ENCODE results near the gene C7orf57.

The C7orf57 gene

DNA sequence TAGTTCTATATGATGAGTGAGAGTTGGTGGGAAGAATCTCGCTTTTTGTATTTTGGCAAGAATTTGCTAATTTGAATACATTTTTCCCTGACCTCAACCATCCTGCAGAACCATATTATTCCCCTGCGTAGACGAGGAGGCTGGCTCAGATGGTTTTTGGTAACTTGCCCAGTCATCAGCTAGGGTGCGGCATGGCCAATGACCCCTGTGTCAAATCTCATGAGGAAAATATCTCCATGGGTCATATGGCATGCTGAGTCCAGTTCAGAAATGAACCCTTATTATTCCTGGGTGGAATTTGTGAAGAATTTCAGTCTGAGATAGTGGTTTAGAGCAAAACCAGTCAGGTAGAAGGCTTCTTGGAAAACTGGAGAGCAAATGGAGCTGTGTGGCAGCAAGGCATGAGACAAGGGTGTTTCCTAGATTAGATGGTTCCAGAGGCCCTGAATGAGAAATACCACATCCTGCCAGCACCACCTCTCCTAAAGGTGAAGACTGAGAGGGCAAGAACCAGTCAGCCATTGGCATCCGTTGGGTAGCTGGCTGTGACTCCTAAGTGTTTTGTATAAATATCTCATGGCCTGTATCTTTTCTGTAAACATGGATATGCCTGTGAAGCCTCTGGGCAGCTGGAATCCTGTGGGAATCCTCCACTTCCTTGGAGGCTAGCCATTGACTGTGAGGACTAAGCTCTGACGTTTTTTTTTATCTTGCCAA is 47.9 kb downstream of the C7orf57 start:
- DNase-seq (ENCODE audit: insufficient read length, low spot score) (no peak), FAIRE-seq (no peak)

DNA sequence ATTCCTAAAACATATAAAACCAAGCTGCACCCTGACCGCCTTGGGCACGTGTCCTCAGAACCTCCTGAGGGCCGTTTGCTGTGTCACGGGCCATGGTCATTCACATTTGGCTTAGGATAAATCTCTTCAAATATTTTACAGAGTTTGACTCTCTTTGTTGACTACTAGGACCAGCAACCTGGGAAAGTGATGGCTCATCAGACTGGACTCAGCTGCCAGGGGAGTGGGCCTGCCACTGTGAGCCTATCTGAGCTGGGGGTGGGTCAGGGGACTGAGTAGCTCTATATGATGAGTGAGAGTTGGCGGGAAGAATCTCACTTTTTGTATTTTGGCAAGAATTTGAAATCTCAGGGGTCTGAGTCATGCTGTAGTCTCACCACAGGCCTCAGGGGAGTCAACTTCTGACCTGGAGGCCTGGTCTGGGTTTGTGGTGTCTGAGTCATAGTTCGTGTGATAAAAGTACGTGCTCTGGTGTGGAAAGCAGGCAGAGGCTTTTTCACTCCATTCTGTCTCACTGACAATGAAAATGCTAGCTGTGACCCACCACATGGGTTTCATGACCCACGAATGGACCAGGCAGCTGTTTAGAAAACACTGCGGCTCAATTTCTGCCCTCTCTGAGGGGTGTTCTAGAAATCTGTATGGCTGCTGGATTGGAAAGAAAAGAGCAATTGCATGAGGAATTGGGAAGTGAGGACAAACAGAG is 49.5 kb downstream of the C7orf57 start:
- FAIRE-seq (peak; percentile 93), DNase-seq (ENCODE audit: insufficient read length, low spot score) (peak; percentile 65)

DNA sequence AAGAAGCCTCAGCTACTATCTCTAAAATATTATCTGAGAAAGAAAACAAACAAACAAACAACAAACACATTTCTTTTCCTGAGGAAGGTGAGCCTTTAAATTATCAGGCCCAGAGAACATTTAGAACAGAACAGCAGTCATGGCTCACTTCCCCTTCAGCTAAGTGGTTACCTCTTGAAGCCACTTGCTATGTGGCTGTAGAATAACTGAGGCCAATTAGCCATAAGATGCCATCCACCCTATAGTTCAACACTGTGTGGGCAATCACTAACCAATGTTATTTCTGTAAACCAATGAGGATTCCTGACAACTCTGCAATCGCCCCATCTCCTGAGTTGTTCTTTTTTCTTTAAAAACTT is 50.1 kb downstream of the C7orf57 start:
- FAIRE-seq, result no peak
- DNase-seq (ENCODE audit: insufficient read length, low spot score), result no peak

DNA sequence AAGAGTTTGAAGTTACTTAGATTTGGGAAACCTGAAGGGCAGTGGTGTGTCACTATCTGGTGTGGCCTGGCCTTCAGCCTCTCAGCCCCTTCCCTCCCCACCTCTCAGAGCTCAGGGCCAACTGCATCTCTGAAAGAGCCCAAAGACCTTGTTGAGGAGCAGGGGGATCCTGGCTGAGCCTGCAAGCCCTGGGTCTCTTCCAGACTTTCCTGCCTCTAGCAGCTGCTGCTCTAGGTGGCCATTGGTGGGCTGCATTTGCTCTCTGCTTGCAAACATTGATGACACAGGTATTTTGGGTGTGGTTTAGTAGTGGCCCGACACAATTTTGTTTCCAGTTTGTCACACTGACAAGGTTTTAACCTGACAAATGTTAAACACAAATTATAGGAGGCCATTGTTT is 50.6 kb downstream of the C7orf57 start:
- no peak for DNase-seq (ENCODE audit: insufficient read length, low spot score)
- FAIRE-seq, result peak; percentile 8

DNA sequence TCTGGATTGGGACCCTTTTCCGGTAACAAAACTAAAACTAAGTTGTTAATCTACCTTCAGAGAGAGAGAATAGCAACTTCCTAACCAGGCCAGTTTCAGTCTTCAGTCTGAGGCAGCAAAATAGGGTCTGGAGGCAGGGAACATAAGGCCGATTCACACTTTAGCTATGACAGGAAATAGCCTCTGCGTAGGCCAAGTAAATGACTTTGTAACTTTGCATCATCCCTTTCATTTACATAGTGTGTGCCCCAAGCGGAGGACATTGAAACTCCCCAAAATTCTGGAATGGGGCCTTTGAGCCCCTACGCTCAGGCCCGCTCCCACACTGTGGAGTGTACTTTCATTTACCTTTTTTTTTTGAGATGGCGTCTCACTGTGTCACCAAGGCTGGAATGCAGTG is 52.0 kb downstream of the C7orf57 start:
- DNase-seq (ENCODE audit: insufficient read length, low spot score) (no peak), FAIRE-seq (peak; percentile 93)

DNA sequence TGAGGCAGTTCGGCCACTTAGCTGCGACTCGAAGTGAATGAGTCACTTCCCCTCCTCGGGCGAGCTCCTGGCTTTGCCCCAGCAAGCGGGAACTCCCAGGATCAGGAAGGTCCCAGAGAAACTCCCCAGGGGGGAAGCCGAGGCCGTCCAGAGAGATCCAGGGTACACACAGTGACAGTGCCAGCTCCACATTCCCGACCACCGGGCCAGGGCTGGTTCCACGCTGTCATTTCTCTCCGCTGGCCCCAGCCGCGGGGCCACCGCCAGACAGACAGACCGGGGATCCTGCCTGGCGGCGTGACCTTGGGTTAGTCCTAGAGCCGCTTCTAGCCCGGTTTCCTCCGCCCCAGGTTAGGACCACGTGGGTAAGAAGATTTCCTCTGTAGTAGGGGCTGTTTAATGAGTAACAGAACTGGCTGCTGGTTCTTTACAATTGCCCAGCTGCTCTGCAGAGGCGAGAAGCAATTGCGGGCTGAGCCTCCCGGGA is 53.3 kb downstream of the C7orf57 start:
- FAIRE-seq, result peak; percentile 94

DNA sequence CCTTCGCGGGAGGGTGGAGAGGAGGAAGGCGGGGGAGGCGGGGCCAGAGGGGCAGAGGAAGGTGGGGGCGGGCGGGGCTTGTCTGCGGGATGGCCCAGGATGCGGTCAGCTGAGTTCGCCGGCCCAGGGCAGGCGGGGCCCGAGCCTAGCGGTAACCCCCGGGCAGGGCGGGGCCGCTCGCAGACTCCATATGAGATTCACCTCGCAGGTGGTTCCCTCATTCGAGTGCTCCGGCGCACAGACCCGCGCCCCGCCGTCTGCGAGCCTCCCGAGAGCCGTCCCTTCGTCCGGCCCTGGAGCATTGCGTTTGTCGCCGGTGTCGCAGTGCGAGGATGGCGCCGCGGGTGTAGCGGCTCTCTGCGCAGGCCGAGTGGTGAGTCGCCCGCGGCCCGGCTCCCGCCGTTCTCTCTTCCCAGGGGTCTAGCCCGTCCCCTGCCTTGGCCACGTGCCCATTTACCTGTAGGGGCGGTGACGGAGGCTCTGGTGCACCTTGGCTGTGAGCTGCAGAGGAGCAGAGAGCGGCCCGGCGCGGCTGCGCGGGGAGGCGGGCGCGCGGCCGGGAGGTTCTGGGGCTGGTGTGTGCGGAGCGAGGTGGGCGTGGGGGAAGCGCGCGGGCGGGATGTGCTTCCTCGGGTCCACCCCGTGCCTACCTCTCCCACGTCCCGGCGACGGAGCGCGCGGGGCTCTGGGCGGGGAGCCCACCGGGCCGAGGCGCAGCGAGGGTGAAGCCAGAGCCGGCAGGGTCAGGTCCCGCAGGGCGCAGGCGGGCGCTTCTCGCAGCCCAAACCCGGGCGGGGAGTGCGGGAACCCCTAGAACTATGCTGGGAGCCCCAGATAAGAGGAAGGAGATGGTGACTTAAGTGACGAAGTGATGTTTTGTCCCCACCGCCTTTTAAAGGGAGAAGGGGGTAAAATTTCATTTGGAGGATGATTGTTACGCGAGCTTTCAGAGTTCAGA is 54.0 kb downstream of the C7orf57 start, which contains the start of gene UPP1:
TSS of gene UPP1 (plus strand) at position 220 of the 958 bp plus-strand sequence. CDS start 5,519 bp downstream, outside the sequence.
- DNase-seq (ENCODE audit: insufficient read length, low spot score) (peak; percentile 79), FAIRE-seq (no peak)

More for the DNA sequence above, 53.3 kb downstream of the C7orf57 start:
- DNase-seq (ENCODE audit: insufficient read length, low spot score), result no peak

DNA sequence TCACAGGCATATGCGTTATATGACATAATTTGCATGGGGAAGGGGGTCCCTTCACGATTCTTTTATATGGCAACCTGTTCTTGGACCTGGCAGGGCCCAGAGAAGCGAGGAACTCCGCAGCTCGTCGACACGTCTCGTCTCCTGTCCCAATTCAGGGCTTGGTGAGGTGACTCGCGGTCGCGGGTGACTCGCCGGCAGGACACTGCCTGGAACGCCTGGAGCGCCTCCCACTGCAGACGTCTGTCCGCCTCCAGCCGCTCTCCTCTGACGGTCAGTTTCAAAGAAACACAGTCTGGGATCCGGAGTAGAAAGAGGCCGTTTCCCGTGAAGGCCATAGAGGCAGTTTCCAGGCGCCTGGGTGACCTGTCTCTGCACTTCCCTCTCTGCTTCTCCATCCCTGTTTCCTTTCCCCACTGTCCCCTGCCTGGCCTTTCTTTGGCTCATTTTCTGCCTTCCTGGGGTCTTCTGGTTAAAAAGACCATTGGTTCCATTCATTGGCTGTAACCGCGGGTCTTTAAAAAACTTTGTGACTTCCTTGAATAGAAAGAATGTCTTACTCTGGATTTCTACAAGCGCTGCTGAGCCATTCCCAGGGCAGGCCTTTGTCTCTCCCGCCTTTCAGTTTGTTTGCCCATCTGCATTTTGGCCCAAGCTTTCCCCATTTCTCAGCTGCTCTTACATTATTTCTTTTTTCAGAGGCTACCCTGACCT is 54.9 kb downstream of the C7orf57 start:
- FAIRE-seq, result no peak
- DNase-seq (ENCODE audit: insufficient read length, low spot score), result no peak

DNA sequence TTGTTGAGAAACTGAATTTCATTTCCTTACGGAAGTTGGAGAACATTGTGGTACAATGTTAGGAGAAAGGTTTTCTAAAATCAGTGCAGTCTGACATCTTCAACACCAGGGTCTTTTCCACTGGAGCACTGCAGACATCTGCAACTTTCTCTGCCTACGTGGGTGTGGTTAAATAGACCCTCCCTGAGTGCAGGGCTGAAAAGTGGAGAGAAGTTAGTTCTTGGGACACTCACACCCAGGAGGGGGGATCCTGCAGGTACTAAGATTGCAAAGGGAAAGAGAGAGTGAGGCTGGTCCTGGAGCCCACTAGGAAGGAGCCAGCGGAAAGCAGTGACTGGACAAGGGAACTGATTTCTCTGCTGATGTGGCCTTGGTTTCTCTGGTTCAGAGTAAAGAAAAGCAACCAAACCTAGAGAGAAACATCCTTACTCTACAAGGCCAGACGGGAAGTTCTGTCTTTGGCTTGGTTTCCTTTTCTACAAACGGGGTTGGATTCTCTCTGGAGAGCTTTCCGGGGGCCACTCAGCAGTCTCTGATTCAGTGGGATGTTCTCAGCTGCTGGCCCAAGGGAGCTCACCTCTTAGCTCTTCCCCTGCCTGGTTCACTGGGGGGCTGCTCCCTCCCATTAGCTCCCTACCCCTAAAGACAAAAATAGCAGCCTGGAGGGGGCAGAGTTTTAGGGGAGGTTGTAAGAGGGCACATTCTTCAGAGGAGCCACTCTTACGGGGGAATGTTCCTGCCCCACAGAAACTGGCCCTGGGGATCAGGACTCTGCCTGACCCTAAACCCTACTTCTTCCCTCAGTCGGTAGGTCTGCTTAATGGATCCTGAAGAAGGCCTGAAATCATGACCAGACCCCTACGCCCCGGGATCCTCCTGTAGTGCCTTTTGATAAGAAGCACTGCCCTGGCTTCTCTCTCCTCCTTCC is 56.4 kb downstream of the C7orf57 start:
- no peak for FAIRE-seq

DNA sequence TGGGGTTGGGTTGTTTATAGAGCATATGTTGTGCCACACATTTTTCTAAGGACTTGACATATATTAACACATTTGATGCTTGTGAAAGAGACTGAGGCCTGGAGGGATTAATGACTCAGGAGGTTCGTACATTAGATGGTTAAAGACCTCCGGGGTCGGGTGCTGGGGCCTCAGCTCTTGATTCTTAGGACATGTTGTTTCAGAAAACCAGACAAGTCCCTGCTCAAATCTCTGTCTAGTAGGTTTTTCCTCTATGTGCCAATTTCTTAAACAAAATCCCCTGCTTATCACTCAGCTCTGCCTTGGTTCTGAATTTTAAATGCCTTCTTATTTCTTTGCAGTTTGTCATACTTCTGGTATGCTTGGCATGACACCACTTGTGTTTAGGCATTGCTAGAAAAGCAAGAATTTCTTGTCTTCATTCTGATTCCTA is 59.5 kb downstream of the C7orf57 start:
- DNase-seq (ENCODE audit: insufficient read length, low spot score) (no peak), FAIRE-seq (no peak)

More for the DNA sequence above, 56.4 kb downstream of the C7orf57 start:
- no peak for DNase-seq (ENCODE audit: insufficient read length, low spot score)

DNA sequence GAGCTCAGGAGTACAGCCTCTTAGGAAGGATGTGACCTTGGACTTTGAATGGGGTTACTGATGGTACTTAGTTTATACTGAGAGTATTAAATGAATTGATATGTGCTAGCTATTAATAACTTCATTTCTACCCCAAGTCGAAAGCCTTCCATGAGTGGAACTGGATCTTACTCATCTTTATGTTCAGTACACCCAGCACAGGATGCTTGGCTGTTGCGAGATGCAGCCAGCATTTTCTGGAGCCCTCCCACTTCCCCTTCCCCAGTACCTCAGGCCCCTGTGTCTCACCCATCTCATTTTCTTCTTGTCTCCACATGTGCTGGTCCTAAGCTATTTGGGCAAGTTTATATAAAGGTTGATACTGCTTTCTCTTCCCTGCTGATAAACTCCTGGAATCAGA is 60.9 kb downstream of the C7orf57 start:
- no peak for DNase-seq (ENCODE audit: insufficient read length, low spot score)
- no peak for FAIRE-seq

DNA sequence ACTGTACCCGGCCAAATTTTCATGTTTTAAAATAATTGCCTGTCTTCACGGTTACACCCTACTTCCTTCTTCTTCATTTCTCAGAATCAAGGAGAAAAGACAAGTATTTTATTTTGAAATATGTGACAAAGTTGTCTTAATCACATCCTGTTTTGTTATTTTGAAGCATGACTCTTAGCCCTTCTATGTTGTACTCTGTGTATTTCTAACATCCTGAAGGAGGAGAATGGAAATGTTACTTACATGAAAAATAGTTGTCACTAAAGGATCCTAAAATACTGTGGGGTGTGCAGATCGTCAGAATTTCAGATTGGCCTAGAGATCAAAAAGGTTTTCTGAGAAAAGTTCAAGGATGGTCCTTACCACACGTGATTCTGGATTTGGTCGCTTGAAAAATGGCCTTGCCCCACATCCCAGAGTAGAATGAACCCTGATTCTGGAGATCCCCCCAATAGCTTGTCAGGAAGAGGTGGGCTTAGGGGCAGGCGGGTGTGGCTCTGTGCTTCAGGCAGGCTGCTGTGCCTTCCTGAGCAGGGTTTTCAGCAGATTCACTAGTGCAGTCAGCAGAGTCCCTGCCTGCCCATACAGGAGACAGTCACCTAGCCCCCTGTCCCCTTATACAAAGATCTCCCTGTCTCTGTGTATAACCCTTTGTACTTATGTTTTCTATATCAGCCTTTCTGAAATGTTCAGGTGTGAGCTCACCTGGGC is 62.3 kb downstream of the C7orf57 start:
- FAIRE-seq (no peak), DNase-seq (ENCODE audit: insufficient read length, low spot score) (no peak)

DNA sequence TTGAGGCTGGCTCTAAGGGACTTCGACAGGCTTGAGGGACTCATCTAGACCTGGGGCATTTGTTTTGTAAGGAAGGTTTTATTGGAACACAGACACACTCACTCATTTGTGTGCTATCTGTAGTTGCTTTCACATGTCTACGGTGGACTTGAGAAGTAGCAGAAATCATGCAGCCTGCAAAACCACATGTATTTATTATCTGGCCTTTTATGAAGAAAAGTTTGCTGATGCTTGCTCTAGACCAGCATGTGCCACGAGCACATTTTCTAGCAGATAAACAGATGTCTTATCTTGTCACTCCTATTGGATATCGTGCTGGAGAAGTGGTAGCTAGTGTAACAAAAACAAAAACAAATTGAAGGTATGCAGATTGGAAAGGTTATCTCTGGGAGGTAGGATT is 63.5 kb downstream of the C7orf57 start:
- FAIRE-seq, result no peak
- no peak for DNase-seq (ENCODE audit: insufficient read length, low spot score)

DNA sequence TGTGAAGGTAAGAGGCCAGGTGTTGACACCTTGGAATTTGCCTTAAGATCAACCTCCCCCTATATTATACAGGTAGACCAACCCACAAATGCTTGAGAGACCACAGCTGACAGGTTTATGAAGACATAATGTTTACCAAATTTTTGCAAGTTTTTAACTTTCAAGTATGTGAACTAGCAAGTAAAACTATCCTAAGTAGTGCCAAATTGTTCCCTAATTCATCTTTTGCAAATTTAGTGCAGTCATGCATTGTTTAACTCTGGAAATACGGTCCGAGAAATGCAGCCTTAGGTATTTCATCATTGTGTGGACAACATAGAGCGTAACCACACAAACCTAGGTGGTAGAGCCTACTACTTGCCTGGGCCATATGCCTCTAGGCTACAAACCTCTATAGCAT is 64.4 kb downstream of the C7orf57 start:
- DNase-seq (ENCODE audit: insufficient read length, low spot score), result no peak
- FAIRE-seq, result no peak

DNA sequence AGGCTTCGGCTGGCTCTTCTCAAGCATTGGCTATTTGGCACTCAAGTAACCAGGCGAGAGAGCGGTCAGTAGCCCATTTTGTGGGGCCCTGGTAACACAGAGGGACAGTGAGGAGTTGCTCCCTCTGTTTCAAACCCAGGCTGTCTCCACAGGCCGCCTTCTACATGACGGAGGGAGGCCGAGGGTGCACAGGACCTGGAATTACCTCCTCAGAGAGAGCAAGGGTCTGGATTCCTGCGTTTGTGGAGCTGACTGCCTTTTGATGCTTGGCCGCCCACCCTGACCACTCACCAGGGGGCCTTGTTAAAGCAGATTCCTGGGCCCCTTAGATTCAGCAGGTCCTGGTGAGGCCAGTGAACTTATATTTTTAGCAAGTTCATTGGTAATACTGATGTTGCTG is 66.0 kb downstream of the C7orf57 start:
- DNase-seq (ENCODE audit: insufficient read length, low spot score) (no peak), FAIRE-seq (no peak)

DNA sequence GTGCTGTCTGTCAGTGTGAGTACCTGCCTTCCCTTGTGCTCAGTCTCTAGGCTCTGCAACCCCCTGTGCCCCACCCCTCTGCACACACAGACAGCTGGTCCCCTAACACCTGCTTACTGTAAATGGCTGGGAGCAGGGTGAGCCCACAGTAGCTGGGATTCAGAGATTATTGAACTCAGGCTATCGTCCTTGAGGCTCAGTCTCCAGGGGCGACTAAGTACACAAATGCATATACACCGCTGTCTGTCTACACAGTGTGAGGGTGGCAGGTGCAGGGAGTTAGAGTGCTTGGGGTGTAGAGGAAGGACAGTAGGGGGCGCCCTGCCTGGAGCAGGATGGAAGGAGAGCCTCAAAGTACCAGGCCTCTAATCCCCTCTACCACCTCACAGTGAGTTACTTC is 66.6 kb downstream of the C7orf57 start:
- DNase-seq (ENCODE audit: insufficient read length, low spot score) (no peak), FAIRE-seq (no peak)

DNA sequence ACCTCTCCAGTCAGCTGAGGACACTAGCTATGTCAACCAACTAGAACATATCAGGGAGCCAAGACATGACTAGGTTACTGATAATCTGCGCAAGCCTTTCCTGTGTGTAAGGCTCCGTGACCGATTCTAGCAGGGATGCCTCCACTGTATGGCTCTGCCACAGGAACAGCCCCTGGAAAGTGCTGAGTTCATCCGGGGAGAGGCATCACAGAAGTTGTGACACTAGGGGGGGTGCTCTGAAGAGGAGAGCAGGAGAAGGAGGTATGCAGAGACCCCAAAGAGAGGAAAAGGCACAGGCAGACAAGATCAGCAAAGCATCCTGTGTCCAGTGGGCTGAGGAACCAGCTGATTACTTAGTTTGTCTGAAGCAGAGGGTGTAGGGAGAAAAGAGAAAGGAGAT is 67.2 kb downstream of the C7orf57 start:
- no peak for DNase-seq (ENCODE audit: insufficient read length, low spot score)
- no peak for FAIRE-seq

DNA sequence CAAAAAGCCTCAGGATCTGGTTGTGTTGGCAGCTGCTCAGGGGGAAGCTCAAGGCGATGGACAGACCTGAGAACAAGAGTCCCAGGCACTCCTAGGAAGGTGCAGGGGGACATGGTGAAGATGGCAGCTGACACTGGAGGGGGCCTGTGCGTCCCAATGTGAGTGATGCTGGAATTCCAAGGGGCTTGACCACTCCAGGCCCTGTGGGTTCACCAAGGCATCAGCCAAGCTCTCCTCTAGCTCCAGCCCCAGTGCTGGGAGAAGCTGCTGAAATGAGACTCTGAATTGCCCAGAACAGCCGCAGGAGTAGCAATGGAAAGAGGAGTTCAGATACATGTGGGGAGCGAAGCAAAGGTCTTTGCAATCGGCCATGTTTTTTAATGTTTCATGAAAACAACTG is 69.7 kb downstream of the C7orf57 start:
- FAIRE-seq, result no peak

More for the DNA sequence above, 69.7 kb downstream of the C7orf57 start:
- DNase-seq (ENCODE audit: insufficient read length, low spot score), result no peak
